ENCODE measurements around the gene CEP85L. TPM values are rescaled to one million over a fixed set of nuclear protein-coding genes. Genes with fewer than 3 reads are reported as not detected.

The CEP85L gene
- total RNA-seq, 1 donor, result 16.4 TPM

DNA sequence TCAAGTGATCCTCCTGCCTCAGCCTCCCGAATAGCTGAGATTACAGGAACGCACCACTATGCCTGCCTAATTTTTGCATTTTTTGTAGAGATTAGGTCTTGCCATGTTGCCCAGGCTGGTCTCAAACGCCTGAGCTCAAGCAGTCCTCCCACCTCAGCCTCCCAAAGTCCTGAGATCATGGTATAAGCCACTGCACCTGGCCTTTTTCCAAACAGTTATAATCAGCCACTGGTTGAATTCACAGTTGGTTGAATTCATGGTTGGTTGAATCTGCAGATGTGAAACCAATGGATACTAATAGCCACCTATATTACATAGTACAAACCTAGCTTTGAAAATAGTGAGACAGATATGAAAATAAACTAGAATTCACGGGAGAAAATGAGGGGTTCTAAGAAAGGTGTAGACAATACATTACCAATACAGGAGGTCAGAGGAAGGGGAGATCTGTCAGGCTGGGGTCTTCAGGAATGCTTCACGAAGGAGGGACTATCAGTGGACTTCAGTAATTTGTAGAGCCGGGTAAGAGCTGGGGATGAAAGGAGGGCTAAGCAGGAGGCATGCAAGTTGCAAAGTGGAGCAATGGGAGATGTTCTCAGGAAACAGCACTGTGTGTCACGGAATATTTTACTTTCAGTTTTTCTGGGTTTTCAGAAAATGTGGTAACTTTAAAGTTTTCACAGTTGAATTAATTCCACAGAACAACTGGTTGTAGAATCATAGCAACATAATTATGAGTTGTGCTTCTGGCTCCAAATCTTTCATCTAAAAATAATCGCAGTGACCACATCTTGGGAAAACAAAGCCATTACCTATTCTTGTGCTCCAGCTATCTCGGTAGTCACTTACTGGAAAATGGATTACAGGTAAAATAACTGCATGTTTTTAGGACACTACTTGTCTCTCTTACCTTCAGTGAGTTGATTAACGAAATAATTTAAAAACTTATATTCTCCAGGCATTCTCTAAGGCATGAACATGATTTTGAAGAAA is 12.9 kb upstream of the CEP85L start:
- no peak for DNase-seq (ENCODE audit: low read depth)
- H3K4me3 ChIP-seq (ENCODE audit: low read depth, low read length), result peak overlapping the region; percentile 46
- no peak for TF ChIP-seq CTCF (IDR thresholded peaks at IDR 0.05; ENCODE audit: insufficient read depth, low read depth, low read length)

- no peak overlapping the region for H3K4me3 ChIP-seq (ENCODE audit: low read depth, low read length)
- DNase-seq (ENCODE audit: low read depth), result no peak
- no peak for TF ChIP-seq CTCF (IDR thresholded peaks at IDR 0.05; ENCODE audit: insufficient read depth, low read depth, low read length)
Measured at GRCh38 chr6:118661831-118662230, 10.4 kb upstream of the CEP85L start.

DNA sequence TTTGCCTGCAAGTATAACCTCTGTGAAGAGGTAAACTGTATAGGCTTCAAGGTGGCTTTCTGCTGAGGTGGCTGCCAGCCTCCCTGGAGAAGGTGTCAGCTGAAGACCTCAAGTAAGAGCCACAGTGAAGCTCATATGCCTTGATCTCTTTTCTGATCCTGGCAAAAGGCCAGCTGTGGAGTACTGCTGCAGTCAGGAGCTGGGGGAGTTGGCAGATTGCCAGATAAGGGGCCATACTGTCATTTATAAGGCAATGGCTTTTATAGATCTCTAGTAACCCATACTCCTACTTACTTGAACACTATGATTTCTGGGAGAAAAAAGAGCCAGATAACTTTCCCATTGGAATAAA is 8.8 kb upstream of the CEP85L start:
- no peak for TF ChIP-seq CTCF (IDR thresholded peaks at IDR 0.05; ENCODE audit: insufficient read depth, low read depth, low read length)
- no peak overlapping the region for H3K4me3 ChIP-seq (ENCODE audit: low read depth, low read length)
- DNase-seq (ENCODE audit: low read depth), result no peak

DNA sequence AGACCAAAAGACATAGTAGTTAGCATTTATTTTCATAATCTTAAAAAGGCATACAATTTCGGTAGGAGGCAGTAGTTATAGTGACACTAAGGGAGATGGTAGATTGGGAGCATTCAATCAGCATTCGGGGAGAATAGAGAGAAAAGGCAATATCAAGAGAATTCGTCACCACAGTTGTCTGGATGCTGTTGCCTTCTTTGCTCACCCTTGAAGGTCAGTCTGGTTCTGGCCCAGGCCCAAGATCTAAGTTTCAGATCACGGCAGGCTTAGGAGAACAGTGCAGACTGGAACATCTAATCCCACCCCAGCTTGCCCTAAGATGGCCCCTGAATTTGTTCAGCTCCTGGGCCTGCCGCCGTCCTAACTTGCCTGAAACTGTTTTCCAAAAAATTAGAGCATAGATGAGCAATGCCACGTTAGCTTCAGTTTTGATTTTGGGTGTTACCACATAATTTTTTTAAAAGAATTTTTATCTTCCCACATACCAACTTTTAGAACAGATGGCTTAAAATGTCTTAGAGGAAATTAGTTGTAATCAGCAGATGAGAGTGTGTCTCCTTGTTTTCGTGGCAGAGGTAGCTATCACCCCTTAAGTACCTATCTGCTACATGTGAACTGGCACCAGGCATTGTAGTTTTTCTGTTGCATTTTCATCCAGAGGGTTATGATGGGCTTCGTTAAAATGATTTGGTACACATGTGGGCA is 8.3 kb upstream of the CEP85L start:
- no peak for TF ChIP-seq CTCF (IDR thresholded peaks at IDR 0.05; ENCODE audit: insufficient read depth, low read depth, low read length)

GRCh38 chr6:118656847-118657451 is 5.6 kb upstream of the CEP85L start:
- no peak for TF ChIP-seq CTCF (IDR thresholded peaks at IDR 0.05; ENCODE audit: insufficient read depth, low read depth, low read length)
- no peak overlapping the region for H3K4me3 ChIP-seq (ENCODE audit: low read depth, low read length)
- no peak for DNase-seq (ENCODE audit: low read depth)

More for the DNA sequence above, 8.3 kb upstream of the CEP85L start:
- peak; percentile 78 for DNase-seq (ENCODE audit: low read depth)
- H3K4me3 ChIP-seq (ENCODE audit: low read depth, low read length), result no peak overlapping the region

GRCh38 chr6:118652051-118652615 is 742 bp upstream of the CEP85L start:
- TF ChIP-seq CTCF (IDR thresholded peaks at IDR 0.05; ENCODE audit: insufficient read depth, low read depth, low read length), result no peak
- DNase-seq (ENCODE audit: low read depth), result no peak
- H3K4me3 ChIP-seq (ENCODE audit: low read depth, low read length), result peak overlapping the region; percentile 92

All from fibroblast of villous mesenchyme (primary cell).